Testis (tissue), 2 donors: ENCODE measurements around the gene ANO1.

Experiments used
- POLR2A ChIP-seq: fragments of 450-650 bp; IDR thresholded peaks from one replicate; pipeline ENCODE4 v1.6.1; 2017; ENCODE audit warnings: antibody characterized with exemption, mild to moderate bottlenecking, moderate library complexity
- TF ChIP-seq, protein P1 (sequence below), 3 experiments: fragments of 450-650 bp in 2 of 3; fragments of 200-600 bp in 1 of 3; sonication (generic) in 1 of 3; IDR thresholded peaks; one replicate each; pipeline ENCODE4 v1.5.1; 2016 to 2019; ENCODE audit warnings: antibody characterized with exemption in 3 of 3, mild to moderate bottlenecking in 2 of 3, moderate library complexity in 1 of 3

DNA sequence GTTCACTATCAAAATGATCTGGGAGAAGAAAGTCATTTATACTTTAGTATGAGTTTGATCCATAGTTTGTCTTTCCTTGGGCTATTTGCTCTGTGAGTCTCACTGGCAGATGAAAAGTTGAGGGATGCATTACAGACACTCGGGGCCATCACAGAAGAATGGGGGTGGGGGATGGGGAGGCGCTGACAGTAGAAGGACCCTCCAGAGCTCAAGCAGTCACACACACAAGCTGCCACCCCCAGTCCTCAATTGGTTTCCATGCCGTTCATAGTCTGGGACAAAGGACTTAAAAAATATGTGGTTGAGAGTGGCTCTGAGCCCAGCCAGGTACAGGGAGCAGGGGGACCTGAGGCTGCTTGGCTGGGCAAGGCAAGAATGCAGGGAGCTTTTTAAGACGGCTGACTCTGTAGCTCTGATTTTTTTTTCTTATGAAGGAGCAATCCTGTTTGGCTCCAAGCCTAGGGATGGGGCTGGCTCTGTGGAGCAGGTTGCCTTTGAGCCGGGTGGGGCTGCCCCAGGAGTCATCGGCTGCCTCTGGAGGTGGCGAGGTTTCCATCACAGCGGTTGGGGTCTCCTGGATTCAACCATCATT lies 13.3 kb upstream of the ANO1 start:
- TF ChIP-seq, protein P1, sequence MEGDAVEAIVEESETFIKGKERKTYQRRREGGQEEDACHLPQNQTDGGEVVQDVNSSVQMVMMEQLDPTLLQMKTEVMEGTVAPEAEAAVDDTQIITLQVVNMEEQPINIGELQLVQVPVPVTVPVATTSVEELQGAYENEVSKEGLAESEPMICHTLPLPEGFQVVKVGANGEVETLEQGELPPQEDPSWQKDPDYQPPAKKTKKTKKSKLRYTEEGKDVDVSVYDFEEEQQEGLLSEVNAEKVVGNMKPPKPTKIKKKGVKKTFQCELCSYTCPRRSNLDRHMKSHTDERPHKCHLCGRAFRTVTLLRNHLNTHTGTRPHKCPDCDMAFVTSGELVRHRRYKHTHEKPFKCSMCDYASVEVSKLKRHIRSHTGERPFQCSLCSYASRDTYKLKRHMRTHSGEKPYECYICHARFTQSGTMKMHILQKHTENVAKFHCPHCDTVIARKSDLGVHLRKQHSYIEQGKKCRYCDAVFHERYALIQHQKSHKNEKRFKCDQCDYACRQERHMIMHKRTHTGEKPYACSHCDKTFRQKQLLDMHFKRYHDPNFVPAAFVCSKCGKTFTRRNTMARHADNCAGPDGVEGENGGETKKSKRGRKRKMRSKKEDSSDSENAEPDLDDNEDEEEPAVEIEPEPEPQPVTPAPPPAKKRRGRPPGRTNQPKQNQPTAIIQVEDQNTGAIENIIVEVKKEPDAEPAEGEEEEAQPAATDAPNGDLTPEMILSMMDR (IDR thresholded peaks at IDR 0.05) = no peak
- no peak for TF ChIP-seq POLR2A
